Measurements from ENCODE around the gene FOXK1. TPM values are rescaled to one million over a fixed set of nuclear protein-coding genes. Genes with fewer than 3 reads are reported as not detected.

The FOXK1 gene
- total and polyA plus RNA-seq, 2 experiments from 2014 or later, result 2.3 to 12.7 TPM

DNA sequence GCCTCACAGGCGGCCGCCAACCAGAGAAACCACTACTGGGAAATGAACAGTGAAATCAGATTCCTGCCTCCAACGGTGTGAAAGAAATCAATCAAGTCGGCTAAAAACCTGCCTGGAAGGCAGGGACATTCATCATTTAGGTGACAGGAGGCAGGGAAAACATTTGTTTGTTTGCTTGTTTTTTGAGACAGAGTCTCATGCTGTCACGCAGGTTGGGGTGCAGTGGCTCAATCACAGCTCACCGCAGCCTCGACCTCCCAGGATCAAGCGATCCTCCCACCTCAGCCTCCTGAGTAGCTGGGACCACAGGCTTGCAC, 123.8 kb downstream of the FOXK1 start:
- Mint-ChIP-seq H3K27ac (no peak overlapping the region), H3K27me3 (ENCODE audit: insufficient read depth, low read depth, poor library complexity) (peaks cover 9% of the 10 kb centered on the region), H3K4me1 (peaks cover 5% of the 10 kb centered on the region), H3K9me3 (no peaks in the 10 kb centered on the region), H3K36me3 (ENCODE audit: low read depth) (no peaks in the 10 kb centered on the region; the same call in 2 of the 3 replicates), H3K4me3 (no peak overlapping the region)
- Histone ChIP-seq H3K9me2 (ENCODE audit: insufficient read depth) (no peaks in the 10 kb centered on the region), H3K4me1 (ENCODE audit: insufficient read depth) (peaks cover 3% of the 10 kb centered on the region; the same call in 1 of the 2 replicates), H3K4me3 (no peak overlapping the region), H4K20me1 (replicated peaks; ENCODE audit: insufficient read depth) (no peaks in the 10 kb centered on the region), H3F3A (replicated peaks; ENCODE audit: low read depth) (no peaks in the 10 kb centered on the region), H2AFZ (no peak overlapping the region), H3K27me3 (ENCODE audit: insufficient read depth) (no peaks in the 10 kb centered on the region), H3K79me2 (replicated peaks; ENCODE audit: insufficient read depth) (no peaks in the 10 kb centered on the region), H3K27ac (ENCODE audit: low read depth) (no peak overlapping the region), H3K4me2 (no peak overlapping the region), H3K36me3 (ENCODE audit: insufficient read depth) (no peaks in the 10 kb centered on the region)
- ATAC-seq (no peak), DNase-seq (ENCODE audit: low spot score) (no peak)
- TF ChIP-seq, protein P1, sequence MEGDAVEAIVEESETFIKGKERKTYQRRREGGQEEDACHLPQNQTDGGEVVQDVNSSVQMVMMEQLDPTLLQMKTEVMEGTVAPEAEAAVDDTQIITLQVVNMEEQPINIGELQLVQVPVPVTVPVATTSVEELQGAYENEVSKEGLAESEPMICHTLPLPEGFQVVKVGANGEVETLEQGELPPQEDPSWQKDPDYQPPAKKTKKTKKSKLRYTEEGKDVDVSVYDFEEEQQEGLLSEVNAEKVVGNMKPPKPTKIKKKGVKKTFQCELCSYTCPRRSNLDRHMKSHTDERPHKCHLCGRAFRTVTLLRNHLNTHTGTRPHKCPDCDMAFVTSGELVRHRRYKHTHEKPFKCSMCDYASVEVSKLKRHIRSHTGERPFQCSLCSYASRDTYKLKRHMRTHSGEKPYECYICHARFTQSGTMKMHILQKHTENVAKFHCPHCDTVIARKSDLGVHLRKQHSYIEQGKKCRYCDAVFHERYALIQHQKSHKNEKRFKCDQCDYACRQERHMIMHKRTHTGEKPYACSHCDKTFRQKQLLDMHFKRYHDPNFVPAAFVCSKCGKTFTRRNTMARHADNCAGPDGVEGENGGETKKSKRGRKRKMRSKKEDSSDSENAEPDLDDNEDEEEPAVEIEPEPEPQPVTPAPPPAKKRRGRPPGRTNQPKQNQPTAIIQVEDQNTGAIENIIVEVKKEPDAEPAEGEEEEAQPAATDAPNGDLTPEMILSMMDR (conservative IDR thresholded peaks at IDR 0.05; ENCODE audit: low read depth in 2 of 2), result no peak
- TF ChIP-seq CREB1 (CRISPR knock-in tag; IDR thresholded peaks at IDR 0.05; ENCODE audit: low read depth), result no peak

GRCh38 chr7:4806983-4807597, 125.0 kb downstream of the FOXK1 start:
- DNase-seq (ENCODE audit: low spot score), result no peak
- no peaks in the 10 kb centered on the region for H4K20me1 ChIP-seq (replicated peaks; ENCODE audit: insufficient read depth)
- no peak for TF ChIP-seq JUNB (IDR thresholded peaks at IDR 0.05; ENCODE audit: unreplicated experiment)
- TF ChIP-seq ZNF114 (CRISPR knock-in tag; IDR thresholded peaks at IDR 0.05), result no peak
- no peak for TF ChIP-seq NANOG (IDR thresholded peaks at IDR 0.05; ENCODE audit: borderline replicate concordance)
- no peak for TF ChIP-seq STAT1 (IDR thresholded peaks at IDR 0.05; ENCODE audit: unreplicated experiment)
- TF ChIP-seq CREB1 (CRISPR knock-in tag; IDR thresholded peaks at IDR 0.05; ENCODE audit: low read depth), result no peak
- TF ChIP-seq POLR2AphosphoS5 (IDR thresholded peaks at IDR 0.05; ENCODE audit: low read depth), result no peak
- no peak for TF ChIP-seq EZH2phosphoT487 (IDR thresholded peaks at IDR 0.05; ENCODE audit: unreplicated experiment)
- no peak for TF ChIP-seq REST (IDR thresholded peaks at IDR 0.05; ENCODE audit: unreplicated experiment)
- TF ChIP-seq, protein P1 (conservative IDR thresholded peaks at IDR 0.05; ENCODE audit: low read depth in 2 of 2), result no peak

More at GRCh38 chr7:4806983-4807597, 125.0 kb downstream of the FOXK1 start:
- Histone ChIP-seq H3K79me2 (replicated peaks; ENCODE audit: insufficient read depth) (no peaks in the 10 kb centered on the region), H2AFZ (no peak overlapping the region), H3K9me2 (ENCODE audit: insufficient read depth) (no peaks in the 10 kb centered on the region), H3K27ac (ENCODE audit: low read depth) (no peak overlapping the region), H3K27me3 (ENCODE audit: insufficient read depth) (no peaks in the 10 kb centered on the region), H3K4me2 (no peak overlapping the region), H3K4me3 (no peak overlapping the region), H3F3A (replicated peaks; ENCODE audit: low read depth) (no peaks in the 10 kb centered on the region), H3K36me3 (ENCODE audit: insufficient read depth) (no peaks in the 10 kb centered on the region), H3K4me1 (ENCODE audit: insufficient read depth) (peaks cover 3% of the 10 kb centered on the region; the same call in 1 of the 2 replicates)
- peaks cover 8% of the 10 kb centered on the region for H3K27me3 Mint-ChIP-seq (ENCODE audit: insufficient read depth, low read depth, poor library complexity)
- H3K36me3 Mint-ChIP-seq (ENCODE audit: low read depth), result no peaks in the 10 kb centered on the region; the same call in 2 of the 3 replicates
- no peak overlapping the region for H3K4me3 Mint-ChIP-seq
- ATAC-seq, result no peak
- H3K4me1 Mint-ChIP-seq, result peaks cover 5% of the 10 kb centered on the region
- no peak overlapping the region for H3K27ac Mint-ChIP-seq
- no peaks in the 10 kb centered on the region for H3K9me3 Mint-ChIP-seq
